K562 (cell line): Measurements from ENCODE around the gene COMMD10. TPM values are rescaled to one million over a fixed set of nuclear protein-coding genes. Genes with fewer than 3 reads are reported as not detected.

Experiments used
- ATAC-seq: fragments of 200-7000 bp; cut with Tn5 transposase; 3 replicates; pipeline ENCODE4 v1.9.1; 2020; ENCODE audit warnings: moderate library complexity
- BruUV-seq: library from RNA; stranded (reverse); fragments of 400-500 nt; replicated peaks from 2 replicates; lab custom pipeline; 2021; lab: Mats Ljungman, UMichigan
- CTCF ChIA-PET: fragments of 300-600 bp; formaldehyde crosslinking; extraction: SDS; loops from one replicate; lab custom pipeline; 2021; ENCODE audit warnings: low intra/inter-chr PET ratio; lab: Yijun Ruan, JAX
- POLR2A ChIA-PET: fragments of 300-600, 350-650 bp; sonication (Branson Sonifier 250); formaldehyde crosslinking; extraction: SDS; loops from one replicate; lab custom pipeline; 2021; ENCODE audit warnings: antibody characterized with exemption, inconsistent platforms; lab: Yijun Ruan, JAX
- DNase-seq, 4 experiments: peaks; one replicate each; pipeline versions ENCODE4 v3.0.0 to v3.0.0-alpha.2; 2011 to 2018; ENCODE audit warnings: low spot score in 3 of 4, mixed read lengths in 3 of 4; ENCODE audit errors: extremely low read depth in 1 of 4
- FAIRE-seq: peaks from 2 replicates; lab custom pipeline; 2011; peaks lifted over from hg19 to GRCh38; lab: Jason Lieb, UNC
- H2AFZ ChIP-seq: 2 replicates; pipeline ENCODE4 v1.6.0; 2011; ENCODE audit warnings: low read depth, low read length, control low read depth, inconsistent platforms
- H3K27ac ChIP-seq: fragments of 200-600 bp; 3 replicates; pipeline ENCODE4 v1.8.0; 2011; ENCODE audit warnings: low read depth, mild to moderate bottlenecking, control low read depth, inconsistent platforms, low read length, moderate library complexity, mixed read lengths; ENCODE audit errors: extremely low read depth
- H3K27me3 ChIP-seq, 2 experiments: fragments of 300-600 bp in 1 of 2; 2 replicates in 1 of 2; 3 replicates in 1 of 2; pipeline versions ENCODE4 v1.6.0 to v1.8.0; 2011; ENCODE audit warnings: inconsistent platforms in 2 of 2, low read length in 2 of 2, mild to moderate bottlenecking in 1 of 2, mixed read lengths in 1 of 2, moderate library complexity in 1 of 2; ENCODE audit not compliant: control insufficient read depth in 2 of 2, insufficient read depth in 2 of 2
- H3K36me3 ChIP-seq: fragments of 300-600 bp; 3 replicates; pipeline ENCODE4 v1.8.0; 2011; ENCODE audit warnings: mild to moderate bottlenecking, low read length, inconsistent platforms; ENCODE audit not compliant: control insufficient read depth, insufficient read depth
- H3K4me1 ChIP-seq, 2 experiments: fragments of 200-600 bp in 1 of 2; replicated peaks in 1 of 2; 2 replicates in 1 of 2; 3 replicates in 1 of 2; pipeline versions ENCODE4 v1.5.1 to v1.8.0; 2011; ENCODE audit warnings: inconsistent platforms in 2 of 2, low read length in 2 of 2, mild to moderate bottlenecking in 1 of 2, mixed read lengths in 1 of 2, moderate library complexity in 1 of 2; ENCODE audit not compliant: control insufficient read depth in 2 of 2, insufficient read depth in 2 of 2
- H3K4me2 ChIP-seq: 2 replicates; pipeline ENCODE4 v1.6.1; 2011; ENCODE audit warnings: low read length, control low read depth, inconsistent platforms, mixed read lengths; ENCODE audit not compliant: insufficient read depth
- H3K4me3 ChIP-seq: fragments of 200-600 bp; sonication (generic), shearing (Covaris generic); 2 replicates; pipeline ENCODE4 v1.5.1; 2016; ENCODE audit warnings: control low read depth, inconsistent platforms
- H3K79me2 ChIP-seq: fragments of 200-600 bp; 3 replicates; pipeline ENCODE4 v1.8.0; 2011; ENCODE audit warnings: low read length, inconsistent platforms; ENCODE audit not compliant: control insufficient read depth, insufficient read depth
- H3K9ac ChIP-seq, 2 experiments: 2 replicates each; pipeline versions ENCODE4 v1.6.0 to v1.6.1; 2011; ENCODE audit warnings: low read depth in 2 of 2, low read length in 2 of 2, control low read depth in 1 of 2, inconsistent platforms in 1 of 2, mild to moderate bottlenecking in 1 of 2, mixed read lengths in 1 of 2; ENCODE audit not compliant: insufficient read depth in 1 of 2
- H3K9me1 ChIP-seq: one replicate; pipeline ENCODE4 v1.6.0; 2011; ENCODE audit warnings: inconsistent platforms, mild to moderate bottlenecking, low read length, moderate library complexity; ENCODE audit not compliant: control insufficient read depth, insufficient read depth
- H3K9me3 ChIP-seq: replicated peaks from 2 replicates; pipeline ENCODE4 v1.5.1; 2011; ENCODE audit warnings: low read depth, low read length, inconsistent platforms; ENCODE audit not compliant: control insufficient read depth, insufficient read depth
- H4K20me1 ChIP-seq: replicated peaks from 2 replicates; pipeline ENCODE4 v1.6.1; 2011; ENCODE audit warnings: low read length, inconsistent platforms, mixed read lengths; ENCODE audit not compliant: control insufficient read depth, insufficient read depth
- EP400 ChIP-seq: fragments of 450-650 bp; IDR thresholded peaks from 2 replicates; pipeline ENCODE4 v1.6.1; 2017; ENCODE audit warnings: antibody characterized with exemption, mild to moderate bottlenecking, moderate library complexity
- HNRNPH1 ChIP-seq: fragments of 200-400 bp; formaldehyde crosslinking; optimal IDR thresholded peaks from 2 replicates; pipeline ENCODE3; 2017; ENCODE audit warnings: low read depth, mild to moderate bottlenecking, low read length, moderate library complexity
- HSF4 ChIP-seq: fragments of 250-450 bp; sonication (Bioruptor Pico); IDR thresholded peaks from 2 replicates; pipeline ENCODE4 v2.1.2; 2022; ENCODE audit warnings: mild to moderate bottlenecking, moderate library complexity, borderline replicate concordance
- MIER1 ChIP-seq: fragments of 450-650 bp; IDR thresholded peaks from 2 replicates; pipeline ENCODE4 v1.6.1; 2016; ENCODE audit warnings: antibody characterized with exemption, mild to moderate bottlenecking, low read depth
- PHTF2 ChIP-seq: fragments of 250-450 bp; sonication (Bioruptor Pico); IDR thresholded peaks from 2 replicates; pipeline ENCODE4 v1.5.0; 2021; ENCODE audit warnings: mild to moderate bottlenecking
- SNRNP70 ChIP-seq: fragments of 200-400 bp; formaldehyde crosslinking; optimal IDR thresholded peaks from 2 replicates; pipeline ENCODE3; 2017; ENCODE audit warnings: low read depth, low read length
- TEAD1 ChIP-seq, 2 experiments: fragments of 450-650 bp in 1 of 2; sonication (generic) in 1 of 2; formaldehyde crosslinking; IDR thresholded peaks; 2 replicates each; pipeline versions ENCODE4 v1.4.0 to v1.8.0; 2020 to 2022; ENCODE audit warnings: mild to moderate bottlenecking in 2 of 2, missing genetic modification reagents in 1 of 2
- ZNF175 ChIP-seq: fragments of 200-800 bp; sonication (Bioruptor generic); IDR thresholded peaks from 2 replicates; pipeline ENCODE4 v1.6.1; 2016; ENCODE audit warnings: low read depth, mild to moderate bottlenecking, missing genetic modification characterization, missing compliant biosample characterization
- ZNF184 ChIP-seq: sonication (generic); formaldehyde crosslinking; IDR thresholded peaks from 2 replicates; pipeline ENCODE4 v1.5.0; 2020; ENCODE audit warnings: missing genetic modification reagents
- ZNF23 ChIP-seq: fragments of 250-450 bp; sonication (Bioruptor Pico); IDR thresholded peaks from 2 replicates; pipeline ENCODE4 v1.4.0; 2020; ENCODE audit warnings: mild to moderate bottlenecking
- ZNF695 ChIP-seq: fragments of 450-650 bp; formaldehyde crosslinking; IDR thresholded peaks from 2 replicates; pipeline ENCODE4 v1.4.0; 2020; ENCODE audit warnings: mild to moderate bottlenecking, moderate library complexity
- in situ Hi-C: fragments of 300-500 bp; cut with MboI; formaldehyde crosslinking; loops from 4 replicates; pipeline ENCODE4 v1.15.0; 2018; ENCODE audit warnings: inconsistent platforms, mixed read lengths
- intact Hi-C: fragments of 100-400 bp; cut with micrococcal nuclease; formaldehyde crosslinking; loops from 2 replicates; pipeline ENCODE4 v1.14.2; 2022
- polyA plus RNA-seq, 8 experiments: library from polyadenylated mRNA; depleted of rRNA in 4 of 8; stranded (reverse) in 5 of 8; unstranded in 3 of 8; fragments of >200 nt; fragmentation: Nextera tagmentation in 2 of 8; fragmentation: Illumina TruSeq in 1 of 8; extraction: Ambion mirVana in 2 of 8; extraction: Trizol in 1 of 8; gene quantifications; 2 replicates each; pipeline versions ENCODE4 v1.2.1 to v1.2.3, GENCODE V29; 2011 to 2014; ENCODE audit warnings: inconsistent platforms in 1 of 8, missing spikeins in 1 of 8
- total RNA-seq, 7 experiments: library from RNA; depleted of rRNA in 6 of 7; stranded (reverse); fragments of >200 nt in 6 of 7; fragmentation: Illumina TruSeq in 2 of 7; extraction: Trizol in 2 of 7; gene quantifications; 2 replicates each; pipeline versions ENCODE4 v1.2.1 to v1.2.3, GENCODE V29; 2011 to 2021; ENCODE audit warnings: low replicate concordance in 1 of 7
- TF ChIP-seq, protein P1 (sequence below): fragments of 450-650 bp; formaldehyde crosslinking; IDR thresholded peaks from 2 replicates; pipeline ENCODE4 v1.4.0; 2022; ENCODE audit warnings: missing genetic modification characterization
- TF ChIP-seq, protein P2 (sequence below), 2 experiments: fragments of 450-650 bp in 1 of 2; sonication (generic) in 1 of 2; formaldehyde crosslinking in 1 of 2; IDR thresholded peaks; 2 replicates each; pipeline versions ENCODE4 v1.7.1 to v1.9.0; 2016 to 2022; ENCODE audit warnings: inconsistent platforms in 1 of 2, mild to moderate bottlenecking in 1 of 2, missing genetic modification reagents in 1 of 2

Gene COMMD10
- total and polyA plus RNA-seq, 9 of the 15 experiments (the other 6 are each of a cell fraction or from before 2014, with no cell fraction given): 17.9 to 101 (median 28.0) TPM

GRCh38 chr5:116313366-116313765 lies 228.5 kb downstream of the COMMD10 start:
- H3K79me2 ChIP-seq: no peaks in the 10 kb centered on the region
- intact Hi-C loops: no loop called here
- H3K9me1 ChIP-seq: no peaks in the 10 kb centered on the region
- no peak overlapping the region for H3K27ac ChIP-seq
- no peak overlapping the region for H3K4me2 ChIP-seq
- no peak for TF ChIP-seq MIER1
- no peak for TF ChIP-seq ZNF184 (CRISPR knock-in tag)
- no peak for TF ChIP-seq HSF4 (CRISPR knock-in tag)
- no peak for TF ChIP-seq ZNF23 (CRISPR knock-in tag)
- TF ChIP-seq, protein P1, sequence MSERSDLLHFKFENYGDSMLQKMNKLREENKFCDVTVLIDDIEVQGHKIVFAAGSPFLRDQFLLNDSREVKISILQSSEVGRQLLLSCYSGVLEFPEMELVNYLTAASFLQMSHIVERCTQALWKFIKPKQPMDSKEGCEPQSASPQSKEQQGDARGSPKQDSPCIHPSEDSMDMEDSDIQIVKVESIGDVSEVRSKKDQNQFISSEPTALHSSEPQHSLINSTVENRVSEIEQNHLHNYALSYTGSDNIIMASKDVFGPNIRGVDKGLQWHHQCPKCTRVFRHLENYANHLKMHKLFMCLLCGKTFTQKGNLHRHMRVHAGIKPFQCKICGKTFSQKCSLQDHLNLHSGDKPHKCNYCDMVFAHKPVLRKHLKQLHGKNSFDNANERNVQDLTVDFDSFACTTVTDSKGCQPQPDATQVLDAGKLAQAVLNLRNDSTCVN: no peak
- TF ChIP-seq, protein P2, sequence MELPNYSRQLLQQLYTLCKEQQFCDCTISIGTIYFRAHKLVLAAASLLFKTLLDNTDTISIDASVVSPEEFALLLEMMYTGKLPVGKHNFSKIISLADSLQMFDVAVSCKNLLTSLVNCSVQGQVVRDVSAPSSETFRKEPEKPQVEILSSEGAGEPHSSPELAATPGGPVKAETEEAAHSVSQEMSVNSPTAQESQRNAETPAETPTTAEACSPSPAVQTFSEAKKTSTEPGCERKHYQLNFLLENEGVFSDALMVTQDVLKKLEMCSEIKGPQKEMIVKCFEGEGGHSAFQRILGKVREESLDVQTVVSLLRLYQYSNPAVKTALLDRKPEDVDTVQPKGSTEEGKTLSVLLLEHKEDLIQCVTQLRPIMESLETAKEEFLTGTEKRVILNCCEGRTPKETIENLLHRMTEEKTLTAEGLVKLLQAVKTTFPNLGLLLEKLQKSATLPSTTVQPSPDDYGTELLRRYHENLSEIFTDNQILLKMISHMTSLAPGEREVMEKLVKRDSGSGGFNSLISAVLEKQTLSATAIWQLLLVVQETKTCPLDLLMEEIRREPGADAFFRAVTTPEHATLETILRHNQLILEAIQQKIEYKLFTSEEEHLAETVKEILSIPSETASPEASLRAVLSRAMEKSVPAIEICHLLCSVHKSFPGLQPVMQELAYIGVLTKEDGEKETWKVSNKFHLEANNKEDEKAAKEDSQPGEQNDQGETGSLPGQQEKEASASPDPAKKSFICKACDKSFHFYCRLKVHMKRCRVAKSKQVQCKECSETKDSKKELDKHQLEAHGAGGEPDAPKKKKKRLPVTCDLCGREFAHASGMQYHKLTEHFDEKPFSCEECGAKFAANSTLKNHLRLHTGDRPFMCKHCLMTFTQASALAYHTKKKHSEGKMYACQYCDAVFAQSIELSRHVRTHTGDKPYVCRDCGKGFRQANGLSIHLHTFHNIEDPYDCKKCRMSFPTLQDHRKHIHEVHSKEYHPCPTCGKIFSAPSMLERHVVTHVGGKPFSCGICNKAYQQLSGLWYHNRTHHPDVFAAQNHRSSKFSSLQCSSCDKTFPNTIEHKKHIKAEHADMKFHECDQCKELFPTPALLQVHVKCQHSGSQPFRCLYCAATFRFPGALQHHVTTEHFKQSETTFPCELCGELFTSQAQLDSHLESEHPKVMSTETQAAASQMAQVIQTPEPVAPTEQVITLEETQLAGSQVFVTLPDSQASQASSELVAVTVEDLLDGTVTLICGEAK (IDR thresholded peaks at IDR 0.05): no peak
- TF ChIP-seq, protein P2 (CRISPR knock-in tag; IDR thresholded peaks at IDR 0.05): no peak
- TF ChIP-seq SNRNP70: no peak
- TF ChIP-seq TEAD1 (CRISPR knock-in tag; IDR thresholded peaks at IDR 0.05): no peak
- TF ChIP-seq PHTF2: no peak
- TF ChIP-seq ZNF175: no peak
- no peak for TF ChIP-seq EP400
- TF ChIP-seq HNRNPH1: no peak
- no peak for TF ChIP-seq ZNF695 (CRISPR knock-in tag)
- ATAC-seq: no peak
- no peak for FAIRE-seq
- POLR2A ChIA-PET: no interaction called here
- DNase-seq: no peak
- no peak overlapping the region for H2AFZ ChIP-seq
- in situ Hi-C loops: no loop called here
- CTCF ChIA-PET: no interaction called here
- no peak overlapping the region for H3K9ac ChIP-seq
- no peaks in the 10 kb centered on the region for H4K20me1 ChIP-seq
- no peaks in the 10 kb centered on the region for H3K27me3 ChIP-seq
- no peaks in the 10 kb centered on the region; a peak in 1 of 5 replicates for H3K4me1 ChIP-seq
- no TSS peak for BruUV-seq
- no peaks in the 10 kb centered on the region; the same call in none of the 2 replicates for H3K9me3 ChIP-seq
- no peaks in the 10 kb centered on the region for H3K36me3 ChIP-seq
- H3K4me3 ChIP-seq: no peak overlapping the region
